HG03439 (cell line): Measurements from ENCODE around the gene PDIA2.

Source experiments
- ATAC-seq: cut with Tn5 transposase; IDR thresholded peaks from one replicate; pipeline ENCODE4 v1.9.1; 2021; ENCODE audit warnings: mild to moderate bottlenecking, moderate library complexity; ENCODE audit not compliant: unreplicated experiment

PDIA2 gene

DNA sequence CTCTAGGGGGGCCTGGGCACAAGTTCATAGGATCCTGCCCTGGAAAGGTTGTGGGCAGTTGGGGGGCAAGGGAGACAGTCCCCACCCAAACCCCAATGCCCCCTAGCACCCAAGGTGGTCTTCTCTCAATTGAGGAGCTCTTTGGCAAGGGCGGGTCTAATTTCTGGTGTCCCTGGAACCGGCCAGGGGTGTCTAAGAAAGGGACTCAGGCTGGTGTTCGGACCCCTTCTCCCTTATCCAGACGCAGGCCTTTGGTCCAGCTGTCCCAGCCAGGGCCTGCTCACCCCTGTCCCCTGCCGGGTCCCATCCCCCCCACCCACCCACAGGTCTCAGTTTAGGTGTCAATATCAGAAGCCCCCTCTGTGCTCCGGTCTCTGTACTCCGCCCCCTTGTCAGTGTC lies 3.4 kb upstream of the PDIA2 start:
- no peak for ATAC-seq

DNA sequence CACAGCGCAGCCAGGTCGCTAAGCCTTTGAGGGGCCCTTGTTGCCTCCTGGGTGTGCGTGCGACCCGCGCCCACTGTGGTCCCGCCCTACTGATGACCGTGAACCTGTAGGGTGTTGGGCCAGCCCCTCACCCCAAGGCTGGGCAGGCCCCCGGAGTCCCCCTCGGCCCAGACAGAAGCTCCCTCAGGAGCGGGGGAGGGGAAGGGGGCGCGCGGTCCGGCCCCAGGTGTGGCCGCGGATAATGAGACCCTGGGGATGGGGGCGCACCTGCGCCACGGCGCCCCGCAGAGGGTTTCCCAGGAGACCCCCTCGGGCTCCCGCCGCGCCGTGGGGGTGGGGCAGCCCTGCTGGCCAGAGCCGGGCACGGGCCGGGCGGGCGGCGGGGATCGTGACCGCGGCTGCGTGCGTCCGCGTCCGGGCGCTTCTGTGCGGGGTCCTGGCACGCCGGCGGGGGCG lies 2.9 kb upstream of the PDIA2 start:
- ATAC-seq = no peak

DNA sequence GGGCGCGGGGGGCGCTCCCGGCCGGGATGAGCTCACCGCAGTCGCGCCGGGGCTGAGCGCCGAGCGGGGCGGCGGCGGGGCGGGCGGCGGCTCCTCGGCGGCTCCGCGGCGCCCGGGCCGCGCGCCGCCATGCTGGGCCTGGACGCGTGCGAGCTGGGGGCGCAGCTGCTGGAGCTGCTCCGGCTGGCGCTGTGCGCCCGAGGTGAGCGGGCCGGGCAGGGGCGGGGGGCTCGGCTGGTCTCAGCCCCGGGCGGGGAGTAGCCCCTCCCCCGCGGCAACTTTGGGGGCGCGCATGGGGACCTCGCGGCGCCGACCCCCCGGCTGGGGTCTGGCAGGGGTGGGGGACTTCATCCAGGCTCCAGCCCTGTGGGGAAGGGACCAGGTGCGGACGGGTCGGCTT lies 2.4 kb upstream of the PDIA2 start, which contains the start of gene ARHGDIG:
Gene ARHGDIG (plus strand): TSS at position 40 of the 400 bp plus-strand sequence. CDS start 90 bp downstream, at position 130.
- no peak for ATAC-seq

DNA sequence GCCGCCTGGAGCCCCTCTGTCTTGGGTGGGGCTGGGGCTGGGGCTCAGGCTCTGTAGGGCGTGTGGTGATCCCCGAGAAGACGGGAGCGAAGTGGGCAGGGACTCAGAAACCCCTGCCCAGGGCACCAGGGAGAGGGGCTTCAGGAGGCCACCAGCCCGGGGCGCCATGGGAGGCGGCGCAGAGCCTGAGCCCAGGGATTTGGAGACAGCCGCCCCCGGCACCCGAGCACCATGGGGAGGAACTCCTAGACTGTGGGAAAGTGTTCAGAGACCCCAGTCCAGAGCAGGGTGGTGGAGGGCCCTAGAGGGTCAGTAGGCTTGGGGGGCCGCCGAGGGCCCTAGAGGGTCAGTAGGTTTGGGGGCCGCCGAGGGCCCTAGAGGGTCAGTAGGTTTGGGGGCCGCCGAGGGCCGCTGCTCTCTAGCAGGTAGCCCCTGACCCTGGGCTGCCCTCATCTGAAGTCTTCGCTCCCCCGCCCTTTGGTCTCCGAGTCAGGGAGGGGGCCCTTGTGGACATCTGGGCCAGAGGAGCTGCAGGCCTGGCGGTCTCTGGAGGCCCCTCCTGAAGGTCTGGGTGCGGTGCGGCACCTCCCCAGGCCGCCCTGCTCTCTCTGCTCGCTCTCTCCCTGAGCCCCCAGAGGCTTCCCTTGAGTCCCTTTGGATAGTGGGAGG lies 1.8 kb upstream of the PDIA2 start:
- ATAC-seq = no peak

DNA sequence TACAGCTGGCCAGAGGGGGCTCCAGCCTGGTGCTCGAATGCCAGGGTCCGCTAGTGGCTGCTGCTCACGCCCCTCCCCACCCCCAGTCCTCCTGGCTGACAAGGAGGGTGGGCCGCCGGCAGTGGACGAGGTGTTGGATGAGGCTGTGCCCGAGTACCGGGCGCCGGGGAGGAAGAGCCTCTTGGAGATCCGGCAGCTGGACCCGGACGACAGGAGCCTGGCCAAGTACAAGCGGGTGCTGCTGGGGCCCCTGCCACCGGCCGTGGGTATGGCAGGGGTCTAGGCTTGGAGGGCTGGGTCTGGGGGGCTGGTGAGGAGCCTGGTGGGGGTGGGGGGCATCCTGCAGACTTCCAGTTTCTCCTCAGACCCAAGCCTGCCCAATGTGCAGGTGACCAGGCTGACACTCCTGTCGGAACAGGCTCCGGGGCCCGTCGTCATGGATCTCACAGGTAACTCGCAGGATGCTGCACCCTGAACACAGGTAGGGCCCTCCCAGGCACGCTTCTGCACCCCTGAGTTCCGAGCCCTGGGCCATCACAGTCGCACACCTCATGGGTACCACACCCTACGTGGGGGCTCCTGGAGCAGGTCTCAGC lies 1.2 kb upstream of the PDIA2 start:
- no peak for ATAC-seq

DNA sequence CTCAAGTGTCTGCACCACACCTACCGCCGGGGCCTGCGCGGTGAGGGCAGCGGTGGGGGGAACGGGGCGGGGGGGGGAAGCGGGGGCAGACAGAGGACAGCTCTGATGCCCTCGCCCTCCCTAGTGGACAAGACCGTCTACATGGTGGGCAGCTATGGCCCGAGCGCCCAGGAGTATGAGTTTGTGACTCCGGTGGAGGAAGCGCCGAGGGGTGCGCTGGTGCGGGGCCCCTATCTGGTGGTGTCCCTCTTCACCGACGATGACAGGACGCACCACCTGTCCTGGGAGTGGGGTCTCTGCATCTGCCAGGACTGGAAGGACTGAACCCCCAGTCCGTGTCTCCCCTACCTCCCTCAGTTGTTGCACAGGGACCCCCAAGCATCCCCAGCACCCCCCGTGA lies 473 bp upstream of the PDIA2 start:
- no peak for ATAC-seq

DNA sequence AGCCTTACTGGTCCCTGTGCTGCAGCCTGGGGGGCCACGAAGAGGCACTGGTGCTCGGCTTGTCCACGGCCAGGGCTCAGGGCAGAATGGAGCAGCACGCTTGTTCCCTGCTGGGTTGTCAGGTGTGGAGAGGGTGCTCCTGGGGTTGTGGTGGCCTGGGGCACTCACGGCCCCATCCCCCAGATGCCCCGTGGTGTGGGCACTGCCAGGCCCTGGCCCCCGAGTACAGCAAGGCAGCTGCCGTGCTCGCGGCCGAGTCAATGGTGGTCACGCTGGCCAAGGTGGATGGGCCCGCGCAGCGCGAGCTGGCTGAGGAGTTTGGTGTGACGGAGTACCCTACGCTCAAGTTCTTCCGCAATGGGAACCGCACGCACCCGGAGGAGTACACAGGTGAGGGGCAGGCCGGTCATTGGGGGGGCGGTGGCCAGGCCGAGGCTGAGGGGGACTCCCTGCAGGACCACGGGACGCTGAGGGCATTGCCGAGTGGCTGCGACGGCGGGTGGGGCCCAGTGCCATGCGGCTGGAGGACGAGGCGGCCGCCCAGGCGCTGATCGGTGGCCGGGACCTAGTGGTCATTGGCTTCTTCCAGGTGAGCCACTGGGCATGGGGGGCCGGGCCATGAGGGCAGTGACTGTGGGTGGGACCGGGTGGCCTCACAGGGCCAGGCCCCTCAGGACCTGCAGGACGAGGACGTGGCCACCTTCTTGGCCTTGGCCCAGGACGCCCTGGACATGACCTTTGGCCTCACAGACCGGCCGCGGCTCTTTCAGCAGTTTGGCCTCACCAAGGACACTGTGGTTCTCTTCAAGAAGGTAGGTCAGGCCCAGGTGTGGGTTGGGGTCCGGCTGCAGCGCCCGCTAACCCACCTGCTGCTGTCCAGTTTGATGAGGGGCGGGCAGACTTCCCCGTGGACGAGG lies 1.5 kb downstream of the PDIA2 start:
- no peak for ATAC-seq

DNA sequence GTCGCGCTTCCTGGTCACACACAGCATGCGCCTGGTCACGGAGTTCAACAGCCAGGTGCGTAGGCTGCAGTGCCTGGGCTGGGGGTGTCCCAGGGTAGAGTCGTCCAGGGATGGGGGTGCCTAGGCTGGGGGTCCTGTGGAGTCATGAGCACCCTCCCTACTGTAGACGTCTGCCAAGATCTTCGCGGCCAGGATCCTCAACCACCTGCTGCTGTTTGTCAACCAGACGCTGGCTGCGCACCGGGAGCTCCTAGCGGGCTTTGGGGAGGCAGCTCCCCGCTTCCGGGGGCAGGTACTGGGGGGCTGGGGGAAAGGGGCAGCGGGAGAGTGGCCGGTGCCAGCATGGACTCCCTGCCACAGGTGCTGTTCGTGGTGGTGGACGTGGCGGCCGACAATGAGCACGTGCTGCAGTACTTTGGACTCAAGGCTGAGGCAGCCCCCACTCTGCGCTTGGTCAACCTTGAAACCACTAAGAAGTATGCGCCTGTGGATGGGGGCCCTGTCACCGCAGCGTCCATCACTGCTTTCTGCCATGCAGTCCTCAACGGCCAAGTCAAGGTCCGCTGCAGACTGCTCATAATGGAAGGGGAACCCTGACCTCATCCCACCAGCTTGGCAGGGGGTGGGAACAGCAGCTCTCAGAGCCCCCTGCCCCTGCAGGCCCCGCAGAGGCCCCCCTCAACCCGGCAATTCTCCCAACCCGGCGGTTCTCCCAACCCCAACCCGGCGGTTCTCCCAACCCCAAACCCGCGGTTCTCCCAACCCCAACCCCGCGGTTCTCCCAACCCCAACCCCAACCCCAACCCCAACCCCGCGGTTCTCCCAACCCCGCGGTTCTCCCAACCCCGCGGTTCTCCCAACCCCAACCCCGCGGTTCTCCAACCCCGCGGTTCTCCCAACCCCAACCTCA lies 2.4 kb downstream of the PDIA2 start:
- no peak for ATAC-seq

DNA sequence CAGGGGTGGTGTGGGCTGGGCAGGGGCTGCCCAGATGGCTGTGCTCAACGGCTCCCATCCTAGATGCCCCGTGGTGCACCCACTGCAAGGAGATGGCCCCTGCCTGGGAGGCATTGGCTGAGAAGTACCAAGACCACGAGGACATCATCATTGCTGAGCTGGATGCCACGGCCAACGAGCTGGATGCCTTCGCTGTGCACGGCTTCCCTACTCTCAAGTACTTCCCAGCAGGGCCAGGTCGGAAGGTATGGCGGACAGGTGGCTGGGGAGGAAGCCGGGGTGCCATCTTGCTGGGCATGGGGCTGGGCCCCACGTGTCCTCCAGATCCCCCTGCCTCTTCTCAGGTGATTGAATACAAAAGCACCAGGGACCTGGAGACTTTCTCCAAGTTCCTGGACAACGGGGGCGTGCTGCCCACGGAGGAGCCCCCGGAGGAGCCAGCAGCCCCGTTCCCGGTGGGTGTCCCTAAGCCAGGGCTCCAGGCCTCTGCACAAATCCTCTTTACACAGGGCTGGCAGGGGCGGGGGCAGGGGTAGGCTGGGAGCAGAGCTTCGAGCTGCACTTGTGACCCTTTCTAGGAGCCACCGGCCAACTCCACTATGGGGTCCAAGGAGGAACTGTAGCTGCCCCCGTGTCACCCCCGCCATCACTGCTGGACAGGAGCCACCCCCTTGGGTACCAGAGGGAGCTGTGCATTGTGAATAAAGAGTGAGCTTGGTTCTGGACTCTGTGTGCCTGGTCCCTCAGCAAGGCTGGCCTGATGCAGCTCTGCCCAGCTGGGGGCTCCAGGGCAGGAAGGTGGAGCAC lies 3.7 kb downstream of the PDIA2 start:
- no peak for ATAC-seq

DNA sequence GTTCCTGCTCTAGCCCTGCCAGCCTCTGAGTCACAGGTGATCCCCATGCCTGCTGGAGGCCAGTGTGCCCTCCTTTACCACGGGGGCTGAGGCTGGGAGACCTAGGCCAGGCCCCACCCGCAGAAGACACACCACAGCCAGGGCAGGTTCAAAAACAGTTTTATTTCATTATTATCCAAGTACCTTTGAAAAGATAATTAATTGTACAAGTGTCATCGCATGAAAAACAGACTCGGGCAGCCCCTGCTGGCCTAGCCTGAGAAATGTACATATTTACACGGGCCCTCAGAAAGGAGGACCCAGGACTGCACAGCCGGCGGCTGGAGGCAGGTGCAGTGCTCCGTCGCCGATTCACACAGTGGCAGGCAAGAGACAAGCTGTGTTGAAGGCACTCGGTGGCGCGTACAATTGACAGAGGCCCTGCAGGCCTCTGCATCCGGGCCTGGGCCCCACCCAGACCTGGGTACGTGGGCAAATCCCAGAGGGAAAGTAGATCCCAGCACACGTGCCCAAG lies 4.4 kb downstream of the PDIA2 start:
- no peak for ATAC-seq

DNA sequence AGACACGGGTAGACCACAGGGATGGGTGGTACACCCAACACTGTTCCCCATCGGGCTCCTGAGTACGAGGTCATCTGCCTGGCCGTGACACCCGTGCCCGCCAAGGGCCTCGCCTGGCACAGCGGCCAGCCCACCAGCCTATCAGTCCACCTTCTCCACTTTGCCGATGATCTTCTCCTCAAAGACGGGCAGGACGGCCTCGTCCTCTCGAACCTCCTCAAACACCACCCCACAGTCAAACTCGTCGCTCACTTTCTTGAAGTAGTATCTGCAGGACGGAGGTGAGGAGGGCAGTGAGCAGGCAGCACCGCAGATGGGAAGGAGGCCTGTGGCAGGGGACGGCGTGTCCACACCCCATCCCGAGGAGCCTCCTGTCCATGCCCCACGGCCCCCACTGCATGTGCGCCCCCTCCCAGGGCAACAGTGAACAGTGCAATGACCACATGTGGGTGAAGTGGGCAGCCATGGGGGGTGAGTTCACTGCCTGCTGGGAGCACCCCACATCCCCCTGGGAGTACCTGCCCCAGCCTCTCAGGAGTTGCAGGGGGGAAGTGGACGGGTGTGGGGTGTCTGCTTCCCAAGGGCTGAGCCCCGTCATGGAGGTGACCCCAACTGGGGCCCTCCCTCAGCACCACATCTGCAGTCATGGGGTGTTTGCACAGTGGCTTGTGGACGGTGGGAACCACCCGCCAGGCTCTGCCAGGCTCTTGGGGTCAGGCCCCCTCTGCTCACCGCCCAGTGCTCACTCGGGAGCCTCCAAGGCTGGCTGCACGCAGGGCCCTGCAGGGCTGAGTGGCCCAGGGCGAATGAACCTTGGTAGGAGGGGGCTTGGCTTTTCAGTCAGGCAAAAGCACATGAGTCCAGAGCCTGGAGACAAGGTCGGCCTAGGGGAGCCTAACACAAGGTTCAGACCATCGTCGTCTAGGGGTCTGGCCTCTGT lies 5.3 kb downstream of the PDIA2 start:
- ATAC-seq = no peak

DNA sequence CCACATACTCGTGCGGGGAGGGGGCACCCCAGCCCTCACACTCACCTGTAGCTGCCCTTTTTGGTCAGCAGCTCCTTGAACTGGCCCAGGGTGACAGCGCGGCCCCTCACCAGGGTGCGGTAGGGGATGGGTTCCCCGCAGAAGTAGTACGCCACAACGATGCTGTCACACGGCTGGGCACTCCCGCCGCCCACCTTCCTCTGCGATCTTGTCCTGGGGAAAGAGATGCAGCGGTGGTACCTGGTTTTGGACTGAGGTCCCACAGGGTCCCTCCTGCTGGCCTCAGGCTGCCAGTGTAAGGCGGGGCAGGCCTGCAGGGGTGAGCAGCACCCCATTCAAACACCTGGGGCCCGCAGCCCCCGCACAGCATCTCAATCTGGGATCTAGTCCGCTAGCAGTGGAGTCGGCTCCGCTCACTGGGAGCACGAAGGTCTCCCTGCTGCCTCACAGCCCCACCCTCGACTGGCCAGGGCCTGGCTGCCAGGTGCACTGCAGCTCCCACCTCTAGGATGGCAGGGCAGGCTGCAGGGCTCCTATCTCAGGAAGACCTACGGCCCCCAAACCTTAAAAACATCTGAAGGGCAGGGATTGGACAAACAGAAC lies 6.5 kb downstream of the PDIA2 start:
- ATAC-seq = no peak

DNA sequence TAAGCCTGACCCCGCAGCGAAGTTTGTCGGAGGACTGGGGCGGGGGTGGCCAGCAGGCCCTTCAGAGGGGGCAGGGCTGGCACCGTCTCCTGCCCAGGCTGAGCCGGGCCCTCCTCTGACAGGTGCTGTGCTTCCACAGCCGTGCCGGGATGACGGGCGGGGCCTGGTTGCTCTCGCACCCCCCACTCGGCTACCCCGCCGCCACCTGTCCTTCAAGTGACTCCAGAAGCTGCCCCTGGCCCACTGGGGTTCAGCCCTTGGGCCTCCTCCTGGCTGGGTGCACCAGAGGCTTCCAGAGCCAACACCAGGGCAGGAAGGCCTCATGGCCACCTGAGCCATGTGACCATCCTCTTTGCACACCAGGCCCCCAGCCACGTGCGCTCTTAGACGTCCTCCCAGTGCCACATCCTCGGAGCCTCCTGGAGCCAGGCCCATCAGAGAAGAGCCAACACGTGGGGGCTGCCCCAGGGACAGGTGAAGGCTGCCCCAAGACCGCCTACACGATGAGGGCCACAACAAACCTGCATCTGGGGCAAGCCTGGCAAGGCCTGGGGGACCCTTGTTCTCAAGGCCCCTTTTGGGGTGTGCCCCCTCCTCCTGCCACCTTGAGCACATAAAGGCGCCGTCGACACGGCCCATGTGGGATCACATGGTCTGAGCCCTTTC lies 7.2 kb downstream of the PDIA2 start:
- no peak for ATAC-seq

DNA sequence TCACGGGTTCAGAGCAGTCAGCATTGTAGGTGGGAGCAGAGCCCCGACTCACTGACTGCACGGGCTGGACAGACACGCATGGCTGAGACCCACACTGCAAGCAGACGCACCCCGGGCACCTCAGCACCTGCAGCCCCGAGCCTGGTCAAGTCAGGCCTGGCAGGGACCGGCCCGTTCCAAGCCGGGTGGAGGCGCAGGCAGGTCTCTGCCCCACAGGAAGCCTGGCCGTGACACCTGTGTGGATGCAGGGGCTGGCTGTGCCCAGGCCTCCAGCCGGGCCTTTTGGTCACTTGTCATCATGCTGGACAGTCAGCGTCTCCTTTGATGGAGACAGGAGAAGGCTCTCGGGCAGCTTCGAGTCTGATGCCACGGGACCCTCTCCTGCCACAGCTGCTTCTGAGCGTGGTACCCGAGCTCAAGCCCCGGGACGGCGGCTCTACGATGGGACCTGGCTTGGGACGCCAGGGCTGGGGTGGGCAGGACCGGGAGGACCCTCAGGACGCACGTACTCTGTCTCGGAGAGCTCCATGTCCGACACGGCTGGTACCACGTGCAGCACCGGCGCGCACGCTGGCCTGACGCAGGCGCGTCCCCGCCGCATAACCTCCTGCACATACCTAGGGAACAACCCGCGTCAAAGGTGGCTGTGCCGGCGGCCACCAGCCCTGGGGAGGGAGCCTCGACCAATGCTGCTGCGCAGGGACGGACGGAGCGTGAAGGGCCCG lies 7.9 kb downstream of the PDIA2 start:
- ATAC-seq = no peak

DNA sequence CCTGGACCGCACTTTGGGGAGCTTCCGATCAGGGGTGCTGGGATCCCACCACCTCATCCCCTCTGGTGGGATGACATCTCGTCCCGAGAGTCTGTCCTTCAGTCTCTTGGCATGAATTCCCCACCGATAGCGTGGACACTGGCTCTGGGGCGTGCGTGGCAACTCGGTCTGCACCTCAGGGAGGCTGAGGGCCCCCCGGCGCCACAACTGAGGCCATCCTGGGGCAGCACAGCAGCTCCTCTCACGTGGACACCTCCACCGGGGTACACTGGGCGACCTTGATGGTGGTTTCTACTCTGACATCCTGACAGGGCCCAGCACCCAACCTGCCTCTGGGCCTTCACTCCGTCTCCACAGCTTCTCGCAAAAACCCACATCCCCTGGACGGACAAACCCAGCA lies 8.6 kb downstream of the PDIA2 start:
- ATAC-seq = no peak

DNA sequence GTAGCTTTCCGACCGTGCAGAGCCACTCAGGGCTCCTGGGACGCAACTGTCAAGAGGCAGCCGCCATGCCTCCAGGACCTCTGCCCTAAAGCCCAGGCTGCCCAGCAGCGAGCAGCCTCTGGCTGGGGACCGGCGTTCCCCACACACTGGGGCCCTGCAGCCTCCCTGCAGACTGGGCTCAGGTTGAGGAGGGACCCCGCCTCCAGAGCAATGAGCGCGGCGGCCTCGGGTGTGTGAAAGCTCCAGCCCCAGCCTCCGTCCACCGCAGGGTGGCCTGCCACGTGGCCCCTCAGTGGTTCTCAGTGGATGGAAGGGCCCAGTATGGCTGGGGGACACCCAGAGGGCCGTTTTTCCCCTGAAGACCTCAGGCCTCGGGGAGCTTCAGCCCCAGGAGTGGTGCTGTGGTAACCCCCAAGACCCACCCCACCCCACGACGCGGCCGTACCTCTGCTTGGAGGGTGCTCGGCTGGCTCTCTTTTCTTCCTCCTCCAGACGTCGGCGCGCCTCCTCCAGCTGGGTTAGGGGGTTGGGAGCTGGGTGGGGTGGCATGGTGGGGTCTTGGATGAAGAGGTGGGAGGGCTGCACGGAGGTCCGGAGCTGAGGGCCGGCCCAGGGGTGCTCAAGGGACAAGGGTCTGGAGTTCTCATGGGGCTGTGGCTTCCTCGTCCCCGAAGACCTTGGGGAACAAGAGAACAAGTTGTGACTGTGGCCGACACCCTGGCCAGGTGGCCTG lies 10.2 kb downstream of the PDIA2 start:
- ATAC-seq = no peak
